GM21423 (cell line): ENCODE results near the gene TMED9.

Experiments used
- ATAC-seq: cut with Tn5 transposase; IDR thresholded peaks from one replicate; pipeline ENCODE4 v1.9.1; 2021; ENCODE audit warnings: mild to moderate bottlenecking, moderate library complexity; ENCODE audit not compliant: unreplicated experiment

TMED9 gene

GRCh38 chr5:177576169-177576568 is 15.8 kb upstream of the TMED9 start:
- no peak for ATAC-seq

GRCh38 chr5:177578316-177578715 is 13.7 kb upstream of the TMED9 start:
- ATAC-seq = no peak

DNA sequence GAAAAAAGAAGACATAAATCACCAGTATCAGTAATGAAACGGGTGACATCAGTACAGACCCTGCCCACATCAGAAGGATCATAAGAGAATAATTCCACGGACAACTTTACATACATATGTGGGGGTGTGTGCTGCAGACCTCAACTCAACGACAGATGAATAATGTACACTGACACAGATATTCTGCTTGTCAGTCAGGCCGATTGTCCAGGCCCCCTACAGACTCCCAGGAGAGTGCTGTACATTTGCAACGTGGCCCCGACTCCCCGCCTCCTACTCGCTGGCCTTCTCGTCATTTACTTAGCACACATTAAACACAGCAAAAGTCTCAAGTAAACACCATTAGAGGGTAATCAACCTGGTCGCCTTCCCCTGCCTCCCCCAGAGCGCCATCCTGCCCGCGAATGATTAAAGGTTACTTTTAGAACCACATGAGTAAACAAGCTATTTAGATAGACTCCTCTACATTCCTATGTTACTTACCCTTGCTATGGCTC is 3.5 kb upstream of the TMED9 start:
- ATAC-seq = no peak

GRCh38 chr5:177590406-177590805 is 1.6 kb upstream of the TMED9 start:
- no peak for ATAC-seq

GRCh38 chr5:177591690-177592009 is 353 bp upstream of the TMED9 start:
- no peak for ATAC-seq

- ATAC-seq = no peak
These were observed 902 bp downstream of the TMED9 start for GRCh38 chr5:177592905-177593304.

GRCh38 chr5:177593511-177593910 is 1.5 kb downstream of the TMED9 start:
- no peak for ATAC-seq

DNA sequence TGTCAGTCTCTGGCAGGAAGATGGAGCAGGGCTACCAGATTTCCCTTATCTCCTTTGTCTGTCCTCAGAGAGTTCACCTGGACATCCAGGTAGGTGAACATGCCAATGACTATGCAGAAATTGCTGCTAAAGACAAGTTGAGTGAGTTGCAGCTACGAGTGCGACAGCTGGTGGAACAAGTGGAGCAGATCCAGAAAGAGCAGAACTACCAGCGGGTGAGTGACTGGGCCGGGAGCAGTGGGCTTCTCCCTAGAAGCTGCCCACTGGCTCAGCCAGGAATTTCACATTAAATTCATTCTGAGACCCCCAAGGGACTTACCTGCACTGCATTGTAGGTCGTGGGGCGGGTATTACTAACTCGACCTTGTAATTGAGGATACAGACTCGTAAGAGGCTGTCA is 2.1 kb downstream of the TMED9 start:
- ATAC-seq = no peak

- no peak for ATAC-seq
These were observed 3.1 kb downstream of the TMED9 start for GRCh38 chr5:177595026-177595585.

DNA sequence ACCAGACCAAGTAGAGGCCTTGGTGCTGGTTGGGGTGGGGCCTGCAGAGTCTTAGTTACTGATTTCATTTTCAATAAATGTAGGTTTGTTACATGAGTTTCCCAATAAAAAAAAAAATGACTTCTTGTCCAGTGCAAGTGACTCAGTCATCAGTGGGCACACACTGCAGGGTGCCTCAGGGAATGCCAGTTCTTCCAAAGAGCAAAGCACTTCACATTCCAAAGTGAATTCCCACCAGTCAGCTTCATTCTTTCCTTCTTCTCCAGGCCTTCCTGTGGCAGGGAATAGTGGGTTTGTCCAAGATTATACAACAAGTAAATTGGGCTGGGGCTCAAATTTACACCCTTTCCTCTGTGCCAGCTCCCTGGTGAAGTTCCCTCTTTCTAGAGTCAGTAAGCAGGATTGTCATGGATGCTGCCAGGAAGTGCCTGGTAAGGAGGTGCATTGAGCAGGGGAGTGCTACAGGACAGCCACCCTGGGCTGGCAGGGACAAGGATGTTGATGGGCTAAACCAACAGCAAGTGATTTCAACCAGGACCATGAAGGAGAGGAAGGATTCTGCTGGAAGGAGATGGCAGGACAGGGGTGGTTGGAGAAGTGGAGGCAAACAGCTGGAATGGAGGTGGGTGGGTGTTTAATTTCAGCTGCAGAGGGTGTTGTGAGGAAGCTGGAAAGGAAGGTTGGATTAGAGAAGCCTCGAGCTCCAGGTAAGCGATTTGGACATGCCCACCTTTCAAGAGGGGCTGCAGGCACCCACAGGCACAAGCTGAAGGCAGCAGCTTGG is 4.2 kb downstream of the TMED9 start:
- ATAC-seq = no peak

DNA sequence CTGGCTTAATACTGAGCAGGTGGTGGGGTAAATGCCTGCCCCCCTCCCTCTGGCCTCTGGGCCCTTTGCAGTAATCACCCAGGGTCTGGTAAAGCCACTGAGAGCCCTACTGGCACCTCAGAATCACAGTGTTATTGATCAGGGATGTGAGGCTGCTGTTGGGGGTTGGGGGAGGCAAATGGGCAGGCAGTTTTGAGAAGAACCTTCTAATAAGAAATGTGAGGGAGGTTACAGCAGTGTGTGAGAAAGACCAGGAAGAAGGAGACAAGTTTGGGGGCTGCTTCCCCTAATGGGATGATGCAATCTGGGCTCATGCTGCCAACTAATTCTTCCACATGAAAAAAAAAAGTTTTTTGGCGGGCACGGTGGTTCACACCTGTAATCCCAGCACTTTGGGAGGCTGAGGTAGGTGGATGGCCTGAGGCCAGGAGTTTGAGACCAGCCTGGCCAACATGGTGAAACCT is 4.8 kb downstream of the TMED9 start:
- ATAC-seq = no peak

DNA sequence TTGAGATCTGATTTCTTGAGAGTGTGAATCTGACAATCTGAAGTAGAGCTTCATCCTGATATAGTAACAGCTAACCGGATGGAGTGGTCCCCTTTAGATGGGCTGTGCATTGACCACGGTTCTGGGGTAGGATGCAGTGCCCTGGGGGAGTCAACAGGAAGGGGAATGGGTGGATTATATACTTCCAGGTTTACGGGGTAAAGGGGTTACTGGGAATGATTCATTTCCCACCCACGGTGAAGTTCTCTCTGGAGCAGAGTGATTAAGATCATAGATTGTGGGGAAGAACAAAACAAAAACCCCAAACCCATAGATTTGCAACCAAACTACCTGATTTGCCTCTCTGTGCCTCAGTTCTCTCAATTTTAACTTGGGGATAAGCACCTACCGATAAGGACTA is 6.5 kb downstream of the TMED9 start:
- ATAC-seq = no peak

GRCh38 chr5:177599731-177600507 is 7.9 kb downstream of the TMED9 start, which contains the start of gene B4GALT7:
Gene B4GALT7 (plus strand): TSS chr5:177600132. CDS start chr5:177600211, 79 bp downstream.
- peak; percentile 84 for ATAC-seq

DNA sequence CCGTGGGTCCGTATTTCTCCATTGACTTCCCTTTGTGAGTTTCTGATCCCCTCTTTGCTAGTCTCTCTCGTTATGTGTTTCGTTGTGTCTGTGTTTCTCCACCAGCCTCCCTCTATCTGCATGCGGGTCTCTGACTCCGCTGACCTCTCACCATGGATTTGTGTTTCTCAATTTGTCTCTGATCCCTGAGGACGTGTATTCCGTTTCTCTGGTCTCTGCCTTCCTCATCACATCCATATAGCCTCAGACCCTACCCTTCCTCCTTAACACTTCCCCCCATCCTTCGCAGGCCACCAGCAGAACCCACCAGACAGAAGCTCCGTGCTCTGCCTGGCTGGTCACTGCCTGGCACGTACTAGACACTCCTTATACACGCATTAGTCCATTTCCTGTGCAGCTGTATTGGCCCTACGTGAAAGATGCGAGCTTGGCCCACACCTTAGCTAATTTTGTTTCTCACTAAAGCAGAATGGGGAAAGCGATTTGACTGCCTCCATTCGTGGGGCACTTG is 8.6 kb downstream of the TMED9 start:
- ATAC-seq = peak; percentile 22

DNA sequence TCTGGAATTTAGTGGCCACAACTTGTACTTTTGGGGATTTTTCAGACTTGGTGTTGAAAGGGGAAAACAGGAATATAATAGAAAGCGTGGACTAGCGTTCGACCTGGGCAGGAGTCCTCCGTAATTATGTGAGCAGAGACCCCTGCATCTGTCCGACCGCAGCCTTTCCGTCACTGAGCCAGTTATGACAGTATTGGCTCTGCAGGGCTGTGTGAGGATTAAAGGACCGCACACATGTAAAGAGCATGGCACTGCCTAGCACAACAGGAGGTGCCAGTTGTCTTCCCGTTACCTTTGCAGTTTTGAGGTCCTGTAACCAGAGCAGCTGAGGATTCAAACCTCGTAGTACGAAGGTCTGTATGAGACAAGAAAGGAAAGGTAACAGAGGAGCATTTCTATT is 9.1 kb downstream of the TMED9 start:
- ATAC-seq = no peak

- ATAC-seq = no peak
These were observed 9.8 kb downstream of the TMED9 start for GRCh38 chr5:177601577-177602457.

- no peak for ATAC-seq
These were observed 10.4 kb downstream of the TMED9 start for GRCh38 chr5:177602458-177602830.

GRCh38 chr5:177603631-177604030 is 11.6 kb downstream of the TMED9 start:
- no peak for ATAC-seq

GRCh38 chr5:177604116-177604521 is 12.1 kb downstream of the TMED9 start:
- ATAC-seq = no peak

DNA sequence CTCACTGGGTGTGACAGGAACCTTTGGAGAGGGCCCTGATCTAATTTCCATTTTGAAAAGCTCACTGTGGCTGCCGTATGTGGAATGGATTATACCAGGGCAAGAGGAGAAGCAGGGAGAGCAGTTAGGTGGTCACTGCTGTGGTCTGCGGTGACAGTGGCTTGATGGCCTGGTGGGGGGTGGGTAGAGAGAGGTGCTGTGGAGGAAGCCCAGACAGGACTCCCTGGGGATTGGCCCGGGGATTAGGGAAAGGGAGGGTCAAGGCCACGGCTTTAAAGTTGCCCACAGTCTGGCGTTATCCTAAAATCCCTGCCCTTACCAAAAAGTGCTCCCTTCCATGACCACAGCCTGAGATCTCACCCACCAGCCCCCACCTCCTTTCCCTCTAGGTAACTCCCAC is 12.7 kb downstream of the TMED9 start:
- no peak for ATAC-seq

DNA sequence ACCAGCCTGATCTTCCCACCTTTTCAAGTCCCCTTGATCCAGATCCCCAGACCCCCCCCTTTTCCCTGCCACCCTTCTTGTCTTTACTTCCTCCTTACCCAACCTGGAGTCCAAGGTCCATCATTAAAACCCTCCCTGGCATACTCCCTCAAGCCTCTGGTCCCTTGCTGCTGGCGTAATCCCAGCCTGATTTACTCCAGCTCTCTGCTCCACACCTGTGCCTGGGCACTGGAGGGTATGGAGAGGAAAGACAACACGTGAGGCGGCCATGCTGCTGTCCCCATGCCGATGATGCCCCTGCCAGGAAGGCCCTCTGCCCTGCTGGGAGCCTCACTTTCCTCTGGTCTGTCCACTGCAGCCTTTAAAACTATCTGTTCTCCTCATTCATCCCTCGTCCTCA is 13.1 kb downstream of the TMED9 start:
- no peak for ATAC-seq
